Stimulated activated CD8-positive, alpha-beta memory T cell treated with anti-CD3 and anti-CD28 coated beads, Interleukin-12 subunit alpha, Interleukin-12 subunit beta, amount 100 ng/mL, for 1 hour (primary cell): ENCODE measurements around the gene NCK2.

Experiments
- DNase-seq: peaks from one replicate; pipeline ENCODE4 v3.0.0-alpha.2; 2020; ENCODE audit warnings: low read depth

NCK2 gene

GRCh38 chr2:105926960-105927678, 182.4 kb downstream of the NCK2 start:
- DNase-seq: peak; percentile 20

GRCh38 chr2:105928086-105928485, 183.4 kb downstream of the NCK2 start:
- no peak for DNase-seq

- DNase-seq: no peak
These were observed 183.9 kb downstream of the NCK2 start for GRCh38 chr2:105928563-105928962.

GRCh38 chr2:105929516-105929915, 184.8 kb downstream of the NCK2 start:
- peak; percentile 9 for DNase-seq

- no peak for DNase-seq
These were observed 187.9 kb downstream of the NCK2 start for GRCh38 chr2:105932582-105932981.

GRCh38 chr2:105933906-105934305, 189.2 kb downstream of the NCK2 start:
- no peak for DNase-seq

GRCh38 chr2:105934467-105934866, 189.8 kb downstream of the NCK2 start:
- DNase-seq: no peak

- DNase-seq: no peak
These were observed 190.4 kb downstream of the NCK2 start for GRCh38 chr2:105935063-105935462.

- no peak for DNase-seq
These were observed 192.2 kb downstream of the NCK2 start for GRCh38 chr2:105936954-105937353.

- no peak for DNase-seq
These were observed 192.9 kb downstream of the NCK2 start for GRCh38 chr2:105937498-105938097.
